Measurements from ENCODE around the gene CD274.

DNA sequence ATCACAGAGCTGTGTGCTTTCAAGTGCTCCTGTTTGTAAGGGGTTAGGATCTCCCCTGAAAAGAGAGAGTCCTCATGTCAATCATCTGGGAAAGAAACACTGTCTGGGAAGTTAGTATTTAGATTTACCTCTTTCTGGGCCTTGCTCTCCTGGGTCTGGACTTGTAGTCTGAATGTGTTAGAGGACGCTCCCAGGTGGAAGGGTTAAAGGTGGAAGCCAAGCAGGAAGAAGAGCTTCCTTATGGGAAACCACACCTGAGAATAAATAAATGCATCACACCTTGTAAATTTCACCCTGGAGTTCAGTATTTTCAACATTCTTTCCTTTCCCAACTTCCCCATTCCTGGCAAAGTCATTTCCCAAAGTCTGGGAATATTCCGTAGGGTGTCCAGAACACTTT lies 13.9 kb upstream of the CD274 start:
- TF ChIP-seq, protein P1, sequence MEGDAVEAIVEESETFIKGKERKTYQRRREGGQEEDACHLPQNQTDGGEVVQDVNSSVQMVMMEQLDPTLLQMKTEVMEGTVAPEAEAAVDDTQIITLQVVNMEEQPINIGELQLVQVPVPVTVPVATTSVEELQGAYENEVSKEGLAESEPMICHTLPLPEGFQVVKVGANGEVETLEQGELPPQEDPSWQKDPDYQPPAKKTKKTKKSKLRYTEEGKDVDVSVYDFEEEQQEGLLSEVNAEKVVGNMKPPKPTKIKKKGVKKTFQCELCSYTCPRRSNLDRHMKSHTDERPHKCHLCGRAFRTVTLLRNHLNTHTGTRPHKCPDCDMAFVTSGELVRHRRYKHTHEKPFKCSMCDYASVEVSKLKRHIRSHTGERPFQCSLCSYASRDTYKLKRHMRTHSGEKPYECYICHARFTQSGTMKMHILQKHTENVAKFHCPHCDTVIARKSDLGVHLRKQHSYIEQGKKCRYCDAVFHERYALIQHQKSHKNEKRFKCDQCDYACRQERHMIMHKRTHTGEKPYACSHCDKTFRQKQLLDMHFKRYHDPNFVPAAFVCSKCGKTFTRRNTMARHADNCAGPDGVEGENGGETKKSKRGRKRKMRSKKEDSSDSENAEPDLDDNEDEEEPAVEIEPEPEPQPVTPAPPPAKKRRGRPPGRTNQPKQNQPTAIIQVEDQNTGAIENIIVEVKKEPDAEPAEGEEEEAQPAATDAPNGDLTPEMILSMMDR (conservative IDR thresholded peaks at IDR 0.05; ENCODE audit: low read depth, low read length): no peak
- no peak for TF ChIP-seq EZH2 (IDR thresholded peaks at IDR 0.05; ENCODE audit: borderline replicate concordance, low read depth, low read length, poor library complexity, severe bottlenecking)

Measured in A673 (cell line).